Stimulated activated CD4-positive, alpha-beta T cell treated with anti-CD3 and anti-CD28 coated beads, Interleukin-4, amount 100 ng/mL, for 48 hours (primary cell): Measurements from ENCODE around the gene MPDU1.
"Not testable (repeated sequence)": the region's sequence is repeated elsewhere in the genome, so short reads cannot be mapped to it uniquely, and the experiment has no call there.

ENCODE experiments used
- DNase-seq, 2 donors: peaks; one replicate each; pipeline ENCODE4 v3.0.0-alpha.2; 2020; ENCODE audit warnings: low read depth in 2 of 2

MPDU1 gene

DNA sequence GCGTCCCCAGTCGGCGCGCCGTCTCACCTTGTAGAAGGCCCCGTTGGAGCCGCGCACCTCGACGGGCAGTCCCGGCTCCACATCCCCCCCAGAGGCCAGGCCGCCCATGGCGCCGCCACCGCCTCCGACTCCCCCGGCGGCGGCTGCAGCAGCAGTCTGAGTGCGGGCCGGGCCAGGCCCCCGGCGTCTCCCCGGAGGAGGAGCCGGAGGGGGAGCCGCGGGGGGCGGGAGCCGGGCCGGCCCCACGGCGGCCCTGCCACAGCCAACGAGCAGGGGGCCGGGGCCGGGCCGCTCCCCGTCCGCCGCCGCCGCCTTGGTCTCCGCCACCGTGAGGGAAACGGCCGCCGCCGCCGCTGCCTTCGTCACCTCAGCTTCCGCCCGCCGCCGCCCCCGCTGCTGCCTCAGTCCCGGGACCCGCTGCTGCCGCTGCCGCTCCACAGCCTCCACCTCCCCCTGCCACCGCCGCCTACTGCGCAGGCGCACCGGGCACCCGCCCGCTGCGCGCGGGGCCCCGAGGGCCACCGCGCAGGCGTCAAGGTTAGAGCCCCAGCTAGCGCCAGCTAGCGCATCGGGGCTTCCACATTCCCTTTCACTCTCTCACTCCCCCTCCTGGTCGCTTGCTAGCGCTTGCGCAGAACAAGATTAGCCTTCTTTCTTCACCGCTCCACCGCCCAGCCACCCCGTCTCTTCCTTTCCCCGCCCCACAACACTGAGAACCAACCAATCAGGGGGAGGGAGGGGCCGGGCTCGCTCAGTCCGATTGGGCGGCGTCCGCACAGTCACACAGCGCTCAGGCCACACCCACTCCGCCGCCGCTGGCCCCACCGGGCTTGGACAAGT lies 31.0 kb downstream of the MPDU1 start, which contains the start of gene FXR2:
Gene FXR2 (minus strand): TSS at position 473 of the 840 bp plus-strand sequence. CDS start 365 bp downstream, at position 108.
- peak; percentile 98 to 100 for DNase-seq

GRCh38 chr17:7615265-7615747 lies 31.7 kb downstream of the MPDU1 start:
- no peak for DNase-seq

- no peak for DNase-seq
These were observed 35.0 kb downstream of the MPDU1 start for GRCh38 chr17:7618608-7619007.

DNA sequence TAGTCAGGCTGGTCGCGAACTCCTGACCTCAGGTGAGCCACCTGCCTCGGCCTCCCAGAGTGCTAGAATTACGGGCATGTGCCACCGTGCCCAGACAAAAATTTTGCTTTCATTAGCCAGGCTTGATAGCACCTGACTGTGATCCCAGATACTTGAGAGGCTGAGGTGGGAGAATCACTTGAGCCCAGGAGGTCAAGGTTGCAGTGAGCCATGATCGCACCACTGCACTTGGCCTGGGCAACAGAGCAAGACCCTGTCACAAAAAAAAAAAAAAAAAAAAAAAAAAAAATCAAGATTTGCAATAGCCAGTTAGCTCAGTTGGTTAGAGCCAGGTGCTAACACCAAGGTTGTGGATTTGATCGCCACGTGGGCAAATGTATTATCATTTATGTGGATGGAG lies 37.2 kb downstream of the MPDU1 start:
- no peak for DNase-seq

DNA sequence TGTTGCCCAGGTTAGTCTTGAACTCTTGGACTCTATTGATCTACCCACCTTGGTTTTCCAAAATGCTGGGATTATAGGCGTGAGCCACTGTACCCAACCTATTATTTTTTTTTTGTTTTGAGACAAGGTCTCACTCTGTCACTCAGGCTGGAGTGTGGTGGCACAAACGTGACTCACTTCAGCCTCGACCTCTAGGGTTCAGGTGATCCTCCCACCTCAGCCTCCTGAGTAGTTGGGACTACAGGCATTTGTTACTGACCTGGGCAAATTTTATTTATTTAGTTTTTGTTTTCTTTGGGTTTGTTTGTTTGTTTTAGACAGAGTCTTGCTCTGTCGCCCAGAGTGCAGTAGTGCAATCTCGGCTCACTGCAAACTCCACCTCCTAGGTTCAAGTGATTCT lies 40.0 kb downstream of the MPDU1 start:
- no peak for DNase-seq

- not testable (repeated sequence) for DNase-seq
These were observed 42.1 kb downstream of the MPDU1 start for GRCh38 chr17:7625749-7626148.

GRCh38 chr17:7626307-7626706 lies 42.7 kb downstream of the MPDU1 start:
- no peak for DNase-seq

- DNase-seq: no peak
These were observed 43.3 kb downstream of the MPDU1 start for GRCh38 chr17:7626956-7627249.

GRCh38 chr17:7627250-7628121 lies 43.8 kb downstream of the MPDU1 start, which contains the start of gene SAT2:
Gene SAT2 (minus strand): TSS chr17:7627821. CDS start chr17:7627635, 186 bp downstream.
- DNase-seq: peak; percentile 73 to 85

DNA sequence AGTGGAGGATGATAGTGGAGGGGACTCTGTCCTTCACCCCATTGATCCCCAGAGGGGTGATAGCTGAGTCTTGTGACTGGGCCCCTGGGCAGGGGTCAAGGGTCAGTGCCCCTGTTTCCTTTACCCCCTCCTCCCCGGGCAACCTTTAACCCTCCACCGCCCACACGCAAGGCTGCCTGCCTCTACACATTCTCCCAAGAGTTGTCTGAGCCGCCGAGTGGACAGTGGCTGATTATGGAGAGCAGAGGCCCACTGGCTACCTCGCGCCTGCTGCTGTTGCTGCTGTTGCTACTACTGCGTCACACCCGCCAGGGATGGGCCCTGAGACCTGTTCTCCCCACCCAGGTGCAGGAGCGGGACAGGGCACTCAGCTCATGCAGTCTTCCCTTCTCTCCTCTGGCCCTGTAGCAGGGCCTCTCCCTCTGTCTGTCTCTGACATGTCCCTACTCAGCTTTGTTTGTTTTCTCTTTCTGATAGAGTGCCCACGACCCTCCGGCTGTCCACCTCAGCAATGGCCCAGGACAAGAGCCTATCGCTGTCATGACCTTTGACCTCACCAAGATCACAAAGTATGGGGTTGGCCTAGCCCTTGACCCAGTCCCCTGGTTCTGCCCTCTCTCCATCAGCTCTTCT lies 46.4 kb downstream of the MPDU1 start, which contains the start of gene SHBG:
Gene SHBG (plus strand): TSS at position 197 of the 633 bp plus-strand sequence. CDS start 38 bp downstream, at position 235.
- DNase-seq: no peak

DNA sequence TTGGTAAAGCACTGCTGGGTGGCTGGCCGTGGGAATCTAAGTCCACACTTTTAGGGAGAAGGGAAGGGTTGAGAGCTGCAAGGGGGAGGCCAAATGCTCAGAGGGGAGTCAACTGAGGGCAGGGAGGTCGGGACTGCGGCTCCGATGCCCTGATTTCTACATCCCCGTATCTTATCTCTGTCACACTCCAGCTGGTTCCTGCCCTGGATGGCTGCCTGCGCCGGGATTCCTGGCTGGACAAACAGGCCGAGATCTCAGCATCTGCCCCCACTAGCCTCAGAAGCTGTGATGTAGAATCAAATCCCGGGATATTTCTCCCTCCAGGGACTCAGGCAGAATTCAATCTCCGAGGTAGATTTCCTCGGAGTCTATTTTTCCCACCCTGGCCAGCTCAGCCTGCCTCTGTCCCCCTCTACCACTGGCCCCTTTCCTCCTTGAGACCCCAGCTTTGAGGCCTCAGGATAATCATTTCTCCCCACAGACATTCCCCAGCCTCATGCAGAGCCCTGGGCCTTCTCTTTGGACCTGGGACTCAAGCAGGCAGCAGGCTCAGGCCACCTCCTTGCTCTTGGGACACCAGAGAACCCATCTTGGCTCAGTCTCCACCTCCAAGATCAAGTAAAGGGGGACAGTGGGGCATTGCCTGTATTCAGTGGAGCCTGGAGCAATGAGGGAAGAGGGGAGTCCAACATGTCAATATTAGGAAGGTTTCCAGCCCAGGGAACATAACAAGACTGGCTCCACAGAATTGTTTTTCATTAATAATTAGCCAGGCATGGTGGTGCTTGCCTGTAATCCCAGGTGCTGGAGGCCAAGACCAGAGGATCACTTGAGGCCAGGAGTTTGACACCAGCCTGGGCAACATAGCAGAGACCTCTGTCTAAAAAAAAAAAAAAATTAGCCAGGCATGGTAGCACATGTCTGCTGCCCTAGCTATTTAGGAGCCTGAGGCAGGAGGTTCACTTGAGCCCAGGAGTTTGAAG lies 48.0 kb downstream of the MPDU1 start:
- DNase-seq: no peak

DNA sequence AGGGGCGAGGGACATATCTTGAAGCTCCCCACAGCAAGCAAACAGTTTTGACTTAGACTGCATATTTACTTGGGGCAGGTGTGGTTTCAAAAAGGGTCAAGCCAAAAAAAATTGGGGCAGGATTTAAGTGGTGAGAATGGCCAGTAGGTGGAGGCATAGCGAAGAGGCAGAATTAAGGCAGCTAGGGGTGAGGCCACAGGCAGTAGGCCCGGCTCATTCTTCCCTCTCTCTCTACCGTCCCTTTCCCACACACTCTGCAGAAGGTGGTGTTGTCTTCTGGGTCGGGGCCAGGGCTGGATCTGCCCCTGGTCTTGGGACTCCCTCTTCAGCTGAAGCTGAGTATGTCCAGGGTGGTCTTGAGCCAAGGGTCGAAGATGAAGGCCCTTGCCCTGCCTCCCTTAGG lies 48.8 kb downstream of the MPDU1 start:
- DNase-seq: no peak

GRCh38 chr17:7633093-7633492 lies 49.4 kb downstream of the MPDU1 start:
- no peak for DNase-seq

DNA sequence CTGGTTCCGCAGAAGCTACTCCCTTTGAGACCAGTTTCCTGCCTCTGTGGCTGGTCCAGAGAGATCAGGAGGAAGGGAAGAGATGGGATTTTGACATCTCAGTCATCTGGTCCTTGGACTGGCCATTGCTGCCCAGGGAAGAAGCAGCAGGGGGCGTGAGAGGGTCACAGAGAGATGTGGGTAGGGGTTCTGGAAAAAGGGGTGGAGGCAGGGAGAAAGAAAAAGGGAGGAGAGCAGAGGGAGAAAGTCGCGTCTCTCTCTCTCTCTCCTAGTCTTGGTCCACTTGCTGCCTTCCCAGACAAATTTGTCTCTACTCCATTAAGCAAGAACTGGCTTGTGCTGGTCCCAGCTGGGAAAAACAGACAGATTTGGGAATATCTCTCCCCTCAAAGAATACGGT lies 50.7 kb downstream of the MPDU1 start:
- no peak for DNase-seq

- DNase-seq: no peak
These were observed 52.5 kb downstream of the MPDU1 start for GRCh38 chr17:7636163-7636562.
